ENCODE results near the gene BORCS5. TPM values are rescaled to one million over a fixed set of nuclear protein-coding genes. Genes with fewer than 3 reads are reported as not detected.

BORCS5 gene
- total and polyA plus RNA-seq, 2 of the 8 experiments (the other 6 are each of a cell fraction or from before 2014, with no cell fraction given) = 8.3 to 17.4 TPM

- no peak overlapping the region for H3K23ac ChIP-seq (ENCODE audit: insufficient read length)
- no peak overlapping the region for H2BK15ac ChIP-seq (ENCODE audit: low read length)
- H4K91ac ChIP-seq (replicated peaks; ENCODE audit: insufficient read length, low read length) = no peak overlapping the region
- no peak overlapping the region for H3K56ac ChIP-seq (replicated peaks; ENCODE audit: insufficient read length, low read depth, low read length)
- peaks cover 0 to 2% of the 10 kb centered on the region in 2 experiments; a peak in 1 of 4 replicates for H3K79me2 ChIP-seq (ENCODE audit: control insufficient read depth in 1 of 2, insufficient read depth in 2 of 2, low read length in 2 of 2)
- no peak overlapping the region for H3K14ac ChIP-seq (ENCODE audit: insufficient read length)
- WGBS, 2 experiments (ENCODE audit: extremely low coverage in 1 of 2, insufficient coverage in 1 of 2, insufficient read length in 1 of 2, insufficient replicate concordance in 2 of 2, low coverage in 1 of 2, low lambda C conversion rate in 2 of 2, missing lambda C conversion rate in 1 of 2) = 96 to 100% methylated on average over 1 to 4 of the region's 4 CpGs
- H3K9ac ChIP-seq (replicated peaks in 1 of 4; ENCODE audit: extremely low read depth in 1 of 4, low read depth in 3 of 4, low read length in 3 of 4) = no peak overlapping the region
- H2BK12ac ChIP-seq (ENCODE audit: low read depth, low read length) = no peak overlapping the region
- DNase-seq (ENCODE audit: low read depth in 1 of 2, low spot score in 2 of 2) = no peak
- H3K79me1 ChIP-seq (ENCODE audit: low read depth, low read length) = no peaks in the 10 kb centered on the region
- no peak overlapping the region for H2AFZ ChIP-seq (ENCODE audit: low read length)
- H3K23me2 ChIP-seq (ENCODE audit: low read depth, low read length) = no peaks in the 10 kb centered on the region
- H3K4me3 ChIP-seq (ENCODE audit: extremely low read depth in 1 of 4, insufficient read depth in 2 of 4, low read depth in 3 of 4, low read length in 4 of 4) = no peak overlapping the region
- no peak for FAIRE-seq
- no peak overlapping the region for H4K8ac ChIP-seq (ENCODE audit: extremely low read depth, insufficient read depth, low read length)
- H3K9me3 ChIP-seq (ENCODE audit: insufficient read depth in 2 of 2, low read depth in 1 of 2, low read length in 1 of 2) = no peaks in the 10 kb centered on the region
- H3K4me1 ChIP-seq (replicated peaks in 1 of 4; ENCODE audit: control insufficient read depth in 3 of 4, insufficient read depth in 4 of 4, low read length in 3 of 4) = peaks cover 0 to 3% (median 0%) of the 10 kb centered on the region in 4 experiments; a peak in 2 of 7 replicates
- no peak overlapping the region for H3K18ac ChIP-seq (ENCODE audit: extremely low read depth, low read length)
- no peak overlapping the region for H2BK20ac ChIP-seq (ENCODE audit: low read length)
- no peaks in the 10 kb centered on the region for H3K27me3 ChIP-seq (replicated peaks in 1 of 4; ENCODE audit: control insufficient read depth in 3 of 4, extremely low read depth in 1 of 4, insufficient read depth in 3 of 4, low read length in 3 of 4)
- no peak overlapping the region for H2BK120ac ChIP-seq (replicated peaks; ENCODE audit: low read depth, low read length)
- CTCF ChIA-PET (ENCODE audit: partially characterized antibody) = interaction anchor here (0.8 kb wide), 1 partner anchor 10 kb away, joined by 3 read pairs; no protein-coding TSS in a partner anchor
- POLR2A ChIA-PET (ENCODE audit: partially characterized antibody) = interaction anchor here (1.2 kb wide), 1 partner anchor 9 kb away, joined by 4 read pairs; the partner anchor contains the start of gene BORCS5
- no peak overlapping the region for H3K4me2 ChIP-seq (ENCODE audit: insufficient read depth in 1 of 2, low read depth in 2 of 2, low read length in 2 of 2)
- no peak overlapping the region for H4K5ac ChIP-seq (ENCODE audit: insufficient read length, low read depth, low read length)
- no peaks in the 10 kb centered on the region for H4K20me1 ChIP-seq (replicated peaks in 1 of 2; ENCODE audit: control insufficient read depth in 1 of 2, insufficient read depth in 2 of 2, low read length in 2 of 2)
- no peak overlapping the region for H3K27ac ChIP-seq (ENCODE audit: low read depth, low read length)
- no peak overlapping the region for H2AK5ac ChIP-seq (ENCODE audit: low read depth, low read length)
- H2BK5ac ChIP-seq (ENCODE audit: low read depth, low read length) = no peak overlapping the region
- no peak overlapping the region for H3K4ac ChIP-seq (replicated peaks; ENCODE audit: insufficient read length, low read depth, low read length)
- H3K36me3 ChIP-seq (ENCODE audit: control insufficient read depth in 2 of 4, insufficient read depth in 4 of 4, low read length in 3 of 4) = peaks cover 0 to 5% (median under 1%) of the 10 kb centered on the region in 4 experiments; a peak in 1 of 8 replicates
- TF ChIP-seq FOSL1 (IDR thresholded peaks at IDR 0.05; ENCODE audit: insufficient read depth, low read depth, low read length) (no peak), ASH2L (IDR thresholded peaks at IDR 0.05; ENCODE audit: low read length) (no peak), YY1 (IDR thresholded peaks at IDR 0.05; ENCODE audit: low read depth, low read length) (no peak), NANOG (IDR thresholded peaks at IDR 0.05; ENCODE audit: insufficient read depth, low read depth, low read length, poor library complexity, severe bottlenecking) (no peak), POU5F1 (IDR thresholded peaks at IDR 0.05; ENCODE audit: low read depth, low read length) (no peak), TAF7 (optimal IDR thresholded peaks at IDR 0.05; ENCODE audit: borderline replicate concordance, low read depth, low read length) (no peak), CEBPB (IDR thresholded peaks at IDR 0.05; ENCODE audit: low read depth, low read length) (no peak), HDAC6 (IDR thresholded peaks at IDR 0.05; ENCODE audit: low read depth, low read length) (no peak), E2F6 (IDR thresholded peaks at IDR 0.05) (no peak), TAF1 (IDR thresholded peaks at IDR 0.05; ENCODE audit: low read depth, low read length) (no peak), EP300 (IDR thresholded peaks at IDR 0.05; ENCODE audit: borderline replicate concordance in 1 of 2, low read depth in 2 of 2, low read length in 2 of 2) (no peak), SIRT6 (IDR thresholded peaks at IDR 0.05; ENCODE audit: low read length) (no peak)
Observed at GRCh38 chr12:12364787-12365445, 8.0 kb downstream of the BORCS5 start.
